Smooth muscle cell (in vitro differentiated cells): ENCODE measurements around the gene LEUTX. TPM values are rescaled to one million over a fixed set of nuclear protein-coding genes. Genes with fewer than 3 reads are reported as not detected.

Experiments
- DNase-seq: peaks from one replicate; lab custom pipeline; 2025; ENCODE audit not compliant: unreplicated experiment; lab: John Stamatoyannopoulos, UW
- H2AFZ ChIP-seq: fragments of 200-600 bp; sonication (generic); 2 replicates; pipeline ENCODE4 v1.6.0; 2016; ENCODE audit warnings: antibody characterized with exemption, low read depth, mild to moderate bottlenecking
- H3F3A ChIP-seq: fragments of 200-600 bp; sonication (generic); 2 replicates; pipeline ENCODE4 v1.6.0; 2017; ENCODE audit warnings: antibody characterized with exemption, low read depth
- H3K27ac ChIP-seq: fragments of 200-600 bp; sonication (generic); 2 replicates; pipeline ENCODE4 v1.5.1; 2016; ENCODE audit warnings: low read depth, mild to moderate bottlenecking
- H3K27me3 ChIP-seq: fragments of 200-600 bp; sonication (generic); 2 replicates; pipeline ENCODE4 v1.6.1; 2016; ENCODE audit warnings: low read depth, mild to moderate bottlenecking
- H3K36me3 ChIP-seq: fragments of 200-600 bp; sonication (generic); 2 replicates; pipeline ENCODE4 v1.5.1; 2016; ENCODE audit warnings: low read depth
- H3K4me1 ChIP-seq: fragments of 200-600 bp; sonication (generic); 2 replicates; pipeline ENCODE4 v1.5.1; 2016; ENCODE audit warnings: low read depth
- H3K4me2 ChIP-seq: fragments of 200-600 bp; sonication (generic); 2 replicates; pipeline ENCODE4 v1.6.0; 2016; ENCODE audit warnings: mild to moderate bottlenecking
- H3K4me3 ChIP-seq: fragments of 200-600 bp; sonication (generic); 2 replicates; pipeline ENCODE4 v1.5.1; 2016; ENCODE audit warnings: mild to moderate bottlenecking
- H3K79me2 ChIP-seq: fragments of 200-600 bp; sonication (generic); 2 replicates; pipeline ENCODE4 v1.6.0; 2016; ENCODE audit warnings: low read depth, mild to moderate bottlenecking
- H3K9ac ChIP-seq: fragments of 200-600 bp; sonication (generic); 2 replicates; pipeline ENCODE4 v1.6.0; 2016; ENCODE audit warnings: low read depth
- H3K9me3 ChIP-seq: fragments of 200-600 bp; sonication (generic); replicated peaks from 2 replicates; pipeline ENCODE4 v1.5.1; 2016; ENCODE audit warnings: low read depth
- H4K20me1 ChIP-seq: fragments of 200-600 bp; sonication (generic); 2 replicates; pipeline ENCODE4 v1.6.0; 2016; ENCODE audit warnings: low read depth
- CTCF ChIP-seq: fragments of 200-600 bp; sonication (generic); IDR thresholded peaks from 2 replicates; pipeline ENCODE4 v1.5.1; 2017; ENCODE audit warnings: borderline replicate concordance, mild to moderate bottlenecking, antibody characterized with exemption; ENCODE audit not compliant: insufficient read depth, poor library complexity, severe bottlenecking
- WGBS: methylation state at CpG from one replicate; pipeline ENCODE4 v1.1.7; 2016; ENCODE audit warnings: low lambda C conversion rate; 5-methylcytosine and 5-hydroxymethylcytosine counted together
- polyA plus RNA-seq: library from polyadenylated mRNA; unstranded; fragments of >200 nt; fragmentation: Nextera tagmentation; extraction: Ambion mirVana; gene quantifications from 2 replicates; pipeline ENCODE4 v1.2.1, GENCODE V29; 2016
- total RNA-seq: library from RNA; depleted of rRNA; stranded (reverse); fragments of >200 nt; gene quantifications from 2 replicates; pipeline ENCODE4 v1.2.3, GENCODE V29; 2014

LEUTX gene
- total and polyA plus RNA-seq, 2 experiments from 2014 or later = not detected

DNA sequence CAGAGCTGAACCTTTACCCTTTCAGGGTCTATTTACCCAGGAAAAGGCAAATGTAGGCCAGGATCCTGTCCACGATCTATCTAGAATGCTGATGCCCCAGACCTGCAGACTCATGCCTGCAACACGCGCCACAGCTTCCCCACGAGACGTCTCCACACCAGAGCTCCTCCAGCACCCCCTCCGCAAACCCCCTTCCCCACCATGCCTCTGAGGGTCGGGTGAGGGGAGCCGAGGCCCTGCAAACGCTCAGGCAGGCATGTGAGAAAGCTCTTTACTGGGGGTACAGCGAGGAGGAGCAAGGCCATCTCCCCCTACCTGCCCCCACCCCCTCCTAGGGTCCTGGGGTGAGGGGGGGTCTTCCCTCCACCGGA, 46.4 kb downstream of the LEUTX start:
- no peak for TF ChIP-seq CTCF
- Histone ChIP-seq H3K9ac (no peak overlapping the region), H3K36me3 (no peaks in the 10 kb centered on the region), H3K9me3 (no peaks in the 10 kb centered on the region), H3F3A (no peaks in the 10 kb centered on the region), H3K79me2 (no peaks in the 10 kb centered on the region), H3K27ac (peak overlapping the region; percentile 3), H3K4me1 (peaks cover 5% of the 10 kb centered on the region), H4K20me1 (no peaks in the 10 kb centered on the region), H3K4me2 (peak overlapping the region; percentile 89), H2AFZ (no peak overlapping the region), H3K27me3 (no peaks in the 10 kb centered on the region), H3K4me3 (no peak overlapping the region)
- WGBS = 88% methylated on average over 9 of the region's 11 CpGs
- no peak for DNase-seq

DNA sequence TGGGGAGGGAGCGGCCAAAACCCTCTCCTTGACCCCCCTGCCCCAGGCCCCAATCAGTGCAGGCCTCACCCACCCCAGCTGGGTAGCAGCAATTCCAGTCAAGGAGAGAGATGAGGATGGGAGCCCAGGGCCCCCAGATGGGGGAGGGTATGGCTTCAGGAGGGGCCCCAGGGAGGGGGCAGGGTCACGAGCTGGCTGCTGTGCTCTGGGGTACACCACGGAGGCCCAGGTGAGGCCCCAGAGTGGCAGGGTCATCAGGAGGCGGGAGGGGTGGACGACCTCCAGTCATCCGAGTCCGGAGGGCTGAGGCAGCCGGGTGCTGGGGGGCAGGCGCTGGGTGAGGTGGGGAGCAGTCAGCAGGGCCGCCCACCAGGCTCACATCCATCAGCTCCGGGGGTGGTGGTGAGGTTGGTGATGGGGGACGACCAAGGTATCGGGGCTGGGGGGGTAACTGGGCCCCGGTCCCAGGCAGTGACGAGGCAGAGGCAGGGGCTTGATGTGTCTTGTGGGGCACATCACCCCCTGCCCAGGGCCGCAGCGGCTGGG, 47.0 kb downstream of the LEUTX start:
- no peak for DNase-seq
- peaks cover 5% of the 10 kb centered on the region for H3K4me1 ChIP-seq
- no peak for TF ChIP-seq CTCF
- H3K27ac ChIP-seq = no peak overlapping the region
- H3K9ac ChIP-seq = no peak overlapping the region
- 100% methylated on average over 1 of the region's 17 CpGs for WGBS
- H3K4me2 ChIP-seq = no peak overlapping the region
- H2AFZ ChIP-seq = no peak overlapping the region
- no peaks in the 10 kb centered on the region for H3K27me3 ChIP-seq
- no peaks in the 10 kb centered on the region for H3K36me3 ChIP-seq
- H3K4me3 ChIP-seq = no peak overlapping the region
- no peaks in the 10 kb centered on the region for H3K79me2 ChIP-seq
- no peaks in the 10 kb centered on the region for H4K20me1 ChIP-seq
- H3F3A ChIP-seq = no peaks in the 10 kb centered on the region
- H3K9me3 ChIP-seq = no peaks in the 10 kb centered on the region

DNA sequence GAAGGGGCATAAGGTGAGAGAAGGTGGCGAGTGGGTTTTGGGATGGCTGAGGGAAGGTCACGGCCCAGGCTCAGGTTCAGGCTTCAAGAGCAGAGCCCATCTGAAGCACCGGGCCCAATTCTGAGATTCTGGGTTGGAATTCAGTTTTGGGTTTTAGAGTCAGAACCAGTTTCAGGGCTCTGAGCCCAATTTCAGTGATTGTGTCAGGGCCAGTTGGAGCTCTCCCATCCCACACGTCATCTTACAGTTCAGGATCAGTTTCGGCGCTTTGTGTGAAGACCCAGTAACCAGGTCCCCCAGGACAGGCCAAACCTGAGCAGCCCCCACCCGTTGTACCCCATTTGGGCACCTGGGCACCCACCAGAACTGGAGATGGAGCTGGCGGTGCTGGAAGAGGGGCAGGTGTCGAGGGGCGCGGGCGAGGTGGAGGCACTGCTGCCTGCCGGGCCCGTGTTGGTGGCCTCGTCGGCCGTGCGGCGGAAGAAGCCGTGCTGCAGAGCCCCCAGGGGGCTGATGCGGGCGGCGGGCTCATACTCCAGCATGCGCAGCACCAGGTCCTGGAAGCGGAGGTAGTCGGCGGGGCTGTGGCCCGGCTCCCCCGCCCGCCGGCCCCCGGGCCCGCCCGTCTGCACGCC, 47.8 kb downstream of the LEUTX start:
- 95% methylated on average over 12 of the region's 35 CpGs for WGBS
- H3K27me3 ChIP-seq = no peaks in the 10 kb centered on the region

More for the DNA sequence above, 47.8 kb downstream of the LEUTX start:
- DNase-seq = no peak
- no peaks in the 10 kb centered on the region for H3F3A ChIP-seq
- no peak overlapping the region for H3K27ac ChIP-seq
- H3K36me3 ChIP-seq = no peaks in the 10 kb centered on the region
- H3K4me1 ChIP-seq = peaks cover 5% of the 10 kb centered on the region
- no peak overlapping the region for H3K4me2 ChIP-seq
- H4K20me1 ChIP-seq = no peaks in the 10 kb centered on the region
- no peaks in the 10 kb centered on the region for H3K79me2 ChIP-seq
- H3K9ac ChIP-seq = no peak overlapping the region
- TF ChIP-seq CTCF = no peak
- H3K9me3 ChIP-seq = no peaks in the 10 kb centered on the region
- H3K4me3 ChIP-seq = no peak overlapping the region
- no peak overlapping the region for H2AFZ ChIP-seq
